ENCODE measurements around the gene MLN.

MLN gene

GRCh38 chr6:33756211-33756954 is 47.4 kb downstream of the MLN start:
- DNase-seq (ENCODE audit: low read depth in 4 of 4, low spot score in 1 of 4) = no peak

DNA sequence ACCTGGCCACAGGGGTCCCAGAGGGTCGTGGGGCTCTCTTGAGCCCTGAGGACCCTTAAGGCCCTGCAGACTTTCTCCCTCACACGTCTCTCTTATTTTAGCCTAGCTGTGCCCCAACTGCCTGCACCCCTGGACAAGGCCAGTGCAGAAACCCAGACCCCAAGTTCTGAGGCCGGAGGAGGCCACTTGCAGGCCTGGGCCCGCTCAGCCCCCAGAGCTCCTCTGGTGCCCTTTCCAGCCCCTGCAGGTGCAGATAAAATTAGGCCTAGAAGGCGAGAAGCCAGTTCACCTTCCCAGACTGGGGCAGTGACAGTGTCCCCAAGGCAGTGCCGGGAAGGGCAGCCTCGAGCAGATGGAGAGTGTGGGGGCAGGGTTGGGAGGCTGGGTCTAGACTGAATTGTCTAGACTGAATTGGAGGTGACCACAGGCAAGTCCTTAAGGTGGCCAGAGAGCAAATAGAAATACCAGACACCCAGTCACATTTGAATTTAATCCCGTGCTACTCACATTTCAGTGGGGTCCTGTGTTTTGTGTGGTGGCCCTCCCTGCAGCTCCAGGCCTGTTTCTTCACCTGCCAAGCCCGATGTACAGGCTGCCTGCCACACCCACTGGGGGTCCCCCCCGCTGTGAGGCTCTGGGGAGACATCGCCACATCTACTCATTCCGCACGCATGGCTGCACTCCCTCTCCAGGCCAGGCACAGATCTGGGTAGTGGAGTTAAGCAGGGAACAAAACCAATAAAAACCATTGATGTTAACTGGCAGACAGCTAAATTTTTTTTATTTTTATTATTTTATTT is 48.5 kb downstream of the MLN start:
- DNase-seq (ENCODE audit: low read depth in 4 of 4, low spot score in 1 of 4) = no peak

DNA sequence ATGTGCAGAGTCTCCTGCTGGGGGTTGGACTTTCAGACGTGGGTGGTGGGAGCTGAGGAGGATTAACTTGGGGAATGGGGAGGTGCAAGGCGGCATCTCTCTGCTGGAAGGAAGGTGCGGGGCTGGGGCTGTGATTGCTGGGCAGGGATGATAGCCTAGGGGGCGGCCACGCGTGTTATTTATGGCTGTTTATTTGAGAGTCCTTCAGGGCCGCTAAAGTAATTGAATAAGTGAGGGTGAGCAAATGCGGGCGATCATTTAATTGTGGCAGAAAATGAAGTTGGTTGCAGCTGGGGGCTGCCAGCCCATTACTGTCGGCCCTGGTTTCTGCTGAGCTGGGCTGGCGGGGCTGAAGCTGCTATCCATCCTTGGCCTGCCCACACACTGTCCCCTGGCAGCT is 49.6 kb downstream of the MLN start:
- no peak for DNase-seq (ENCODE audit: low read depth in 4 of 4, low spot score in 1 of 4)

GRCh38 chr6:33752646-33753015 is 51.2 kb downstream of the MLN start:
- DNase-seq (ENCODE audit: low read depth in 4 of 4, low spot score in 1 of 4) = no peak

DNA sequence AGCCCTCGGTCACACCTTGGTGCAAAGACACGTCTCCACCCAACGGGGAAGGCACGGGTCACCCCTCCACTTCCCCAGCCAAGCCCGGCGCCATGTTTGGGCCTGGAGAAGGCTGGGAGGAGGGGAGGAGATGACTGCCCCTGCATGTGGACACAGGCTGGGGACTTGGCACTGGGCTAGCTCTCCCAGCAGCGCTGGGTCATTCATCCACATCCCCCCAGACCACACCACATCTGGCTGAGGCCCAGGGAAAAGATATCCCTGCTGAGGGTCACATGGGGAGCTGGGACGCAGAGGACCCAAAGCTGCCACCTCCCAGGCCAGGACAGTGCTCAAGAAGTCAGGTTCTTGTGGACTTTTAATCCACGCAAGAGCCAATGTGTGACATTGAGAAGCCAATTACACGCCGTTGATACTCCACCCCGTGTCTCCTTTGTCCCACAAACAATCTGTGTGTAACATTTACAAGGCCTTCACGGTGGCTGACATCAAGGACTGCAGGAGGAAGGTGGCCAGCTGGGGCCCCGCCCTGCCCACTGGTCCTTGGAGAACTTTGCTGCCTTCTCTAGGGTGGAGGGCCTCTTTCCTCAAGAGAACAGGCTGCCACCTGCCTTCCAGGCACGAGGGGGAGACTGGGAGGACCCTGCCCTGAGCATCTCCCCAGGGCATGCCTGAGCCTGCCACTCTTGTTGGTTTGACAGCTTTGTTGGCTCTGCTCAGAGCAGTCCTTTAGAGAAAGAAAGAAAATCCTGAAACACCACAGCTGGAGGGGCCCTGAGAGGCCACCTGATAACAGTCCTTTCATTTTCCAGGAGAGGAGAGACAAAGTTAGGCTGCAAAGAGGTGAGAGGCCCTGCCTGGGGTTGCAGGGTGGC is 51.8 kb downstream of the MLN start:
- no peak for DNase-seq (ENCODE audit: low read depth in 4 of 4, low spot score in 1 of 4)

DNA sequence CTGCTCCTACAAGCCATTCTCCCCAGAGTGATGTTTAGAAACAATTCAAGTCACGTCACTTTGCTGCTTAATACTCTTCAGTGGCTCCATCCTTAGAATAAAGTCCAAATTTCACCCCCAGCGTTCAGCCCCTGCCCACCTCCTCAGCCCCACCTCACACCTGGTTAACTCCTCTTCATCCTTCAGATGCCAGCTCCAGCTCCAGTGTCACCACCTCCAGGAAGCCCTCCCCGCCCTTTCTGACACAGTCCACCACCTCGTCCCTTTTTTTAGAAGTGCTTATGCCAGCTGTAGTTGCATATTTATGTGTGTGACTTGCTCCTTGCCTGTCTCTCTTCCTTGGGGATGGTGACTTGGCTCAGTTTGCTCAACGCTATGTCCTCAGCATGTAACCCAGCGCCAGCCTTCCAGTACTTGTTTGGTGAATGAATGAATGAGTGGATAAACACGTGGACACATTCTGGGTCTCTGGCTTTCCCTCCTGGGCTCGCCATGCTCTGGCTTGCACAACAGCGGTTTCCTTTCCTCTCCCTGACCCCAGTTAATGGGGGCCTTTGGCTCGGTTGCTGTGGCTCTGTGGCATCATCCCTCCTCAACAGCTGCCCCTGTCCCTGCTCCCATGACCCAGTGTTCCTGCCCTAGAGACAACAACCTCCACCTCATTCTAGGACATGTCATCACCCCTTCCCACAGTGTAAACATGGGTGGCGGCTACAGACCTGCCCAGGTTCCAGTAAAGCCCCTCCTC is 53.4 kb downstream of the MLN start:
- no peak for DNase-seq (ENCODE audit: low read depth in 4 of 4, low spot score in 1 of 4)

DNA sequence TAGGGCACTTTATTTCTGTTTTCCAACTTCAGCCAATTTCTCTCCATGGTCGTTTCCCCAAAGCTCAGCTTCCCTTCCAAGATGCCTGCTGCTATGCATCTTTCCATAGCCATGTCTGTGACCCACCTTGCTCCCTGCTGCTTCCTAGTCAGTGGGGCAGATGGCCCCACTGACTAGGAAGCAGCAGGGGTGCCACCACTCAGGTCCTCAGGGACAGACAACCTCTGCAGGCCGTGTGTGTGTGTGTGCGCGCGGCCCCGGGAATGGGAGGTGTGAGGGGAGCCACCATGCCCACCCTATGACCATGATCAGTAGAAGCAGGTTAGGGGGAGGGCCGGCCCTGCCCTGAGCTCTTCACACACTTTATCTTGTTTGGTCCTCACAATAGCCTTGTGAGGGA is 54.4 kb downstream of the MLN start:
- no peak for DNase-seq (ENCODE audit: low read depth in 4 of 4, low spot score in 1 of 4)

DNA sequence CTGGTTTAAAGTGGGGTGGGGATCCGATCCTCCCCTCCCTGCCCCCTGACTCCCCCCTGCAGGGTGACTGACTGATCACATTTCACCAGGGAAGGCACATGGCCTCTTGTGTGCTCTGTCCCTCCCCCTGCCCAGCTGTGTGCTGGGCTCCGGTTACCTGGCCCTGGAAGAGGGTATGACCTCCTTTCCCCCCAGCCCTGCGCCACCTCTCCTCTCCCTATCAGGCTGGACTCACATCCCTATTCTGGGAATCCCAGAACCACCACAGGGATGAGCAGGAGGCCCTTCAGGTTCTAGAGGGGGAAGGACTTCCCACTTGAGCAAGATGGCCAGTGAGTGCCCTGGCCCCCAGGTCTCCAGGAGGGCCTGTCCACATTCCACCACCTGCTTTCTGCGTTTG is 55.0 kb downstream of the MLN start:
- no peak for DNase-seq (ENCODE audit: low read depth in 4 of 4, low spot score in 1 of 4)

DNA sequence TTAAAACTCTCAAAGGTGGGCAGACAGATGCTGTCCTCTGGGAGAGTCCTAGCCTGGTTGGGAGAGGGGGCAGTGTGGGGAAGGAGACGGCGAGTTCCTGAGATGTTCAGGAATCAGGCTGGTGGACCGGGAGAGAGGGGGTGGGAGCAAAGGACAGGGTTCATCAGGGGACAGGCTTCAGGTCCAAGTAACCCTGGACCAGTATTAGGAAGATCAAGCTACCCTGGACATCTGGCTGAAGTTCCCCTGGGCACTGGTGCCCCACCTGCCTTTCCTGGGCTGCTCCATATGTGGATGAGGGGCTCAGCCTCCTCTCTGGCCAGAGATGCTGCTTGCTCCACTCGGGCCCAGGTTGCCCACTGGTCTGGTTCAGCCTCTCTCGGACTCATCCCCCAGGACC is 56.0 kb downstream of the MLN start:
- DNase-seq (ENCODE audit: low read depth in 4 of 4, low spot score in 1 of 4) = no peak

DNA sequence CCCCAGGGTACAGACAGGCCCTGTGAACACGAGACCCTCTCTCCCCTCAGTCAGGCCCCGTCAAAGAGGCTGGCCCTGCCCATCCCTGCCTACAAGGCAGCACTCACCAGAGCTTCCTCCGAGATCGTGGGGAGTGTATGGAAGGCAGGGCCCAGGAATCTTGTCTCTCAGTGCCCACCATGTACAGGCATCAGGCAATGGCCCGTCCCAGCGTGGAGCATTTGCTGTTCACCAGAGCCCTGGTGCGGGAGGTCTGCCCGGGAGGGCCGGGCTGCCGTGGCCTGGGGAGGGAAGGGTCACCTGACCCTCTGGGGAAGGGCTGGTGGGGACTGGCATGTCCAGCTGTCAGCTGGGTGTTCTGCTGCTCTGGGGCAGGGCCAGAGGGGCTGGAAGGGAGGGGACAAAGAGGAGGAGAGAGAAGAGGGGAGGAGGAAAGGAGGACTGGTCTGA is 57.1 kb downstream of the MLN start, which contains the start of gene IP6K3:
IP6K3 (minus strand) TSS at position 255 of the 450 bp plus-strand sequence. CDS start 11,429 bp downstream, outside the sequence.
- DNase-seq (ENCODE audit: low read depth in 4 of 4, low spot score in 1 of 4) = no peak

DNA sequence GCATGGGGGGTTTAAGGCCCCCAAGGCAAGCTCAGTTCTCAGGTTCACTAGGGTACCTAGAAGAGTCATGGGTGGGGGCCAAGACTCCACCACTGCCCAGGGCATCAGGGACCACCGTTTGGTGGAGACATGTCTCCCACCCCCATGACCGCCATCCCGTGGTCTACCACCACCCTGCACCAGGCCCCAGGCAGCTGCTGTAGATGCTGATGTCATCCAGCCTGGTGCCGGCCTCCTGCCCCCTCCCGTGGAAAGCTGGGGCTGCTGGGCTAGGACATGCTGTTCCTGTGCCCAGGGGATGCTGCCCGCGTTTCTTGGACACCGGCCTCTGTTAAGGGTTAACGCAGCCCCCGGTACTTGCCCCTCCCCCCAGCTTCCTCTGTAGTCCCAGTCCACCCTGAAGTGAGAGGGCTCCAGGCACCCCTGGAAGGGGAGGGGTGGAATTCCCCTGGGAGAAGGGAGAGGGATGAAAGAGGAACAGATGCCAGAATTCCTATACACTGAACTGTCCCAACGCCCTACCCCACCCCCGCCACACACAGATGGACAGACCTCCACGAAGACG is 57.7 kb downstream of the MLN start:
- DNase-seq (ENCODE audit: low read depth in 4 of 4, low spot score in 1 of 4) = no peak

- no peak for DNase-seq (ENCODE audit: low read depth in 4 of 4, low spot score in 1 of 4)
These were observed 58.3 kb downstream of the MLN start for GRCh38 chr6:33745548-33745947.

- DNase-seq (ENCODE audit: low read depth in 4 of 4, low spot score in 1 of 4) = no peak
These were observed 58.8 kb downstream of the MLN start for GRCh38 chr6:33744895-33745546.
